Activated CD4-positive, alpha-beta T cell treated with anti-CD3 and anti-CD28 coated beads for 4 hours (primary cell): Measurements from ENCODE around the gene CAMKK1.

Source experiments
- DNase-seq, 2 donors: peaks; one replicate each; pipeline ENCODE4 v3.0.0-alpha.2; 2020

The CAMKK1 gene

GRCh38 chr17:3893003-3893719 is at the start of gene CAMKK1:
CAMKK1 (minus strand) TSS chr17:3893053; CDS start chr17:3885687, 7,366 bp downstream.
- peak; percentile 84 to 86 for DNase-seq

GRCh38 chr17:3940965-3941698 is 48.3 kb upstream of the CAMKK1 start:
- DNase-seq, result no peak

GRCh38 chr17:3937359-3937758 is 44.5 kb upstream of the CAMKK1 start:
- DNase-seq, result no peak

- DNase-seq, result no peak
Measured at GRCh38 chr17:3935825-3936355, 43.0 kb upstream of the CAMKK1 start.

- DNase-seq, result peak in 1 of 2 donors; percentile 18
Measured at GRCh38 chr17:3935140-3935542, 42.3 kb upstream of the CAMKK1 start.

GRCh38 chr17:3929764-3930163 is 36.9 kb upstream of the CAMKK1 start:
- no peak for DNase-seq

GRCh38 chr17:3929181-3929580 is 36.3 kb upstream of the CAMKK1 start:
- no peak for DNase-seq

GRCh38 chr17:3928406-3928805 is 35.6 kb upstream of the CAMKK1 start:
- DNase-seq, result no peak

- DNase-seq, result no peak
Measured at GRCh38 chr17:3927628-3928340, 34.9 kb upstream of the CAMKK1 start.

GRCh38 chr17:3926860-3927627 is 34.2 kb upstream of the CAMKK1 start:
- no peak for DNase-seq

- no peak for DNase-seq
Measured at GRCh38 chr17:3925684-3926485, 33.0 kb upstream of the CAMKK1 start.

GRCh38 chr17:3924512-3925350 is 31.9 kb upstream of the CAMKK1 start:
- DNase-seq, result no peak

GRCh38 chr17:3923466-3924190 is 30.8 kb upstream of the CAMKK1 start:
- DNase-seq, result no peak

- no peak for DNase-seq
Measured at GRCh38 chr17:3922765-3923164, 29.9 kb upstream of the CAMKK1 start.

GRCh38 chr17:3921502-3922319 is 28.9 kb upstream of the CAMKK1 start:
- no peak for DNase-seq

- DNase-seq, result no peak
Measured at GRCh38 chr17:3921006-3921405, 28.2 kb upstream of the CAMKK1 start.

GRCh38 chr17:3919123-3919624 is 26.3 kb upstream of the CAMKK1 start:
- DNase-seq, result no peak

- DNase-seq, result no peak
Measured at GRCh38 chr17:3918372-3919122, 25.7 kb upstream of the CAMKK1 start.
